Smooth muscle cell (in vitro differentiated cells): ENCODE results near the gene RETREG3. TPM values are rescaled to one million over a fixed set of nuclear protein-coding genes. Genes with fewer than 3 reads are reported as not detected.

Experiments
- DNase-seq: peaks from one replicate; lab custom pipeline; 2025; ENCODE audit not compliant: unreplicated experiment; lab: John Stamatoyannopoulos, UW
- H2AFZ ChIP-seq: fragments of 200-600 bp; sonication (generic); 2 replicates; pipeline ENCODE4 v1.6.0; 2016; ENCODE audit warnings: antibody characterized with exemption, low read depth, mild to moderate bottlenecking
- H3F3A ChIP-seq: fragments of 200-600 bp; sonication (generic); 2 replicates; pipeline ENCODE4 v1.6.0; 2017; ENCODE audit warnings: antibody characterized with exemption, low read depth
- H3K27ac ChIP-seq: fragments of 200-600 bp; sonication (generic); 2 replicates; pipeline ENCODE4 v1.5.1; 2016; ENCODE audit warnings: low read depth, mild to moderate bottlenecking
- H3K27me3 ChIP-seq: fragments of 200-600 bp; sonication (generic); 2 replicates; pipeline ENCODE4 v1.6.1; 2016; ENCODE audit warnings: low read depth, mild to moderate bottlenecking
- H3K36me3 ChIP-seq: fragments of 200-600 bp; sonication (generic); 2 replicates; pipeline ENCODE4 v1.5.1; 2016; ENCODE audit warnings: low read depth
- H3K4me1 ChIP-seq: fragments of 200-600 bp; sonication (generic); 2 replicates; pipeline ENCODE4 v1.5.1; 2016; ENCODE audit warnings: low read depth
- H3K4me2 ChIP-seq: fragments of 200-600 bp; sonication (generic); 2 replicates; pipeline ENCODE4 v1.6.0; 2016; ENCODE audit warnings: mild to moderate bottlenecking
- H3K4me3 ChIP-seq: fragments of 200-600 bp; sonication (generic); 2 replicates; pipeline ENCODE4 v1.5.1; 2016; ENCODE audit warnings: mild to moderate bottlenecking
- H3K79me2 ChIP-seq: fragments of 200-600 bp; sonication (generic); 2 replicates; pipeline ENCODE4 v1.6.0; 2016; ENCODE audit warnings: low read depth, mild to moderate bottlenecking
- H3K9ac ChIP-seq: fragments of 200-600 bp; sonication (generic); 2 replicates; pipeline ENCODE4 v1.6.0; 2016; ENCODE audit warnings: low read depth
- H3K9me3 ChIP-seq: fragments of 200-600 bp; sonication (generic); replicated peaks from 2 replicates; pipeline ENCODE4 v1.5.1; 2016; ENCODE audit warnings: low read depth
- H4K20me1 ChIP-seq: fragments of 200-600 bp; sonication (generic); 2 replicates; pipeline ENCODE4 v1.6.0; 2016; ENCODE audit warnings: low read depth
- CTCF ChIP-seq: fragments of 200-600 bp; sonication (generic); IDR thresholded peaks from 2 replicates; pipeline ENCODE4 v1.5.1; 2017; ENCODE audit warnings: borderline replicate concordance, mild to moderate bottlenecking, antibody characterized with exemption; ENCODE audit not compliant: insufficient read depth, poor library complexity, severe bottlenecking
- WGBS: methylation state at CpG from one replicate; pipeline ENCODE4 v1.1.7; 2016; ENCODE audit warnings: low lambda C conversion rate; 5-methylcytosine and 5-hydroxymethylcytosine counted together
- polyA plus RNA-seq: library from polyadenylated mRNA; unstranded; fragments of >200 nt; fragmentation: Nextera tagmentation; extraction: Ambion mirVana; gene quantifications from 2 replicates; pipeline ENCODE4 v1.2.1, GENCODE V29; 2016
- total RNA-seq: library from RNA; depleted of rRNA; stranded (reverse); fragments of >200 nt; gene quantifications from 2 replicates; pipeline ENCODE4 v1.2.3, GENCODE V29; 2014

The RETREG3 gene
- total and polyA plus RNA-seq, 2 experiments from 2014 or later: 32.6 to 40.4 TPM

DNA sequence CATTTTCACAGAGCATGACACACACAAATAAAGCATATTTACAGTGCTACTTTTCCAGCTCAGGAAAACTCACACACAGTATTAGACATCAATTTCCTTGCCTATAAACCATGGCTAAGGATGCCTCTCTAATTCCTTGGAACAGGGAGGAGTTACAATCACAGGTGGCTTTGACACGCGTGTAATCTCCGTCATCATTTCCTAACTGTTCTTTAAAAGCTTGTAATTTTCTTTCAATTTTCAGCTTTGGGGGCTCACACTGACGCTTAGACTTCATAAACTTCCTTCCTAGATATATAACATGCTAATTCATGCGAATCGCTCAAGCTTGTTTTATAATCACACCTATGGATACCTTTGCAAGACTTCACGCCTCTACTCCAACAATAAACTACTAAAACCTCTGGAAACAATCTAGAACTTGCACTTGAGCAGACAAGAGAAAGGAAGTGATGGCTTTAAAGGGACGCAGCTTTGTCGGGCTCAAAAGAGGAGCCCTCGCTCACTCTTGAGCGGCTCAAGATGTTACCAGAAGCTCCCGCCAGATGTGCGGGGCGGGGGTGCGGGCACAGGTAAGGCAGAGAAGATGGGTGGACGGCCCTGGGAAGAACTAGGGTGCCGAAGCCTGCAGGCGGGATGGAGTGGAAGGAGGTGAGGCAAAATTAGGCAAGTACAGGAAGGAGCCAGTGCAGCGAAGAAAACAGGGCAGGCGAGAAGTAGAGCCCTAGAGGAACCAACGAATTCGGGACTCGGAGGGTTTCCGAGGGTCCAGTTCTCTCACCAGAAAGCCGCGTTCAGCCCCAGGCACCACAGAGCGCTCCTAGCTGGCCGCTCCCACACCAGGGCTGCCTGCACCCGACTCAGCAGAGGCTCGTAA, 631 bp downstream of the RETREG3 start:
- Histone ChIP-seq H3K9me3 (no peaks in the 10 kb centered on the region), H3K4me1 (peaks cover 17% of the 10 kb centered on the region), H3K27ac (peak overlapping the region; percentile 66), H3K4me3 (peak overlapping the region; percentile 79), H3K36me3 (no peaks in the 10 kb centered on the region), H3K27me3 (no peaks in the 10 kb centered on the region), H3K9ac (peak overlapping the region; percentile 82), H3F3A (no peaks in the 10 kb centered on the region), H4K20me1 (peaks cover 49% of the 10 kb centered on the region), H2AFZ (peak overlapping the region; percentile 92), H3K4me2 (peak overlapping the region; percentile 94), H3K79me2 (peaks cover 66% of the 10 kb centered on the region)
- TF ChIP-seq CTCF: no peak
- no peak for DNase-seq
- WGBS: 2% methylated on average over 30 of the region's 30 CpGs

DNA sequence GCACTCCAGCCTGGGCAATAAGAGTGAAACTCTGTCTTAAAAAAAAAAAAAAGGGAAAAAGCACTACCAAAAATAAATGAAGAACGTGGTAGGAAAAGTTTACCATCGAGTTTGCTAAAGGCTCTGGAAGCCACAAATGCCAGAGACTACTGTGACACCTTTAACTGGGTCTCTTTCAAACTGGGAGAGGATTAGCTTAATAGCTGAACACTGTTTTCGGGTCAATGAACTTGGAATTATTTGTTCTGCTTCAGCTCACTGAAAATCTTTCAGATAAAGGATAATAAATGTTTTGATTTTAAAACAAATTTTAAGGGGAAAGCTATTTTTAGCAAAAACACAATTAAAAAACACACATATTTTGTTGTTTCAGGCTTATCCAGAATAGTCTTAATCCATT, 1.4 kb downstream of the RETREG3 start:
- Histone ChIP-seq H3F3A (no peaks in the 10 kb centered on the region), H3K4me1 (peaks cover 17% of the 10 kb centered on the region), H3K27ac (no peak overlapping the region), H2AFZ (no peak overlapping the region), H4K20me1 (peaks cover 57% of the 10 kb centered on the region), H3K9ac (peak overlapping the region; percentile 82), H3K36me3 (no peaks in the 10 kb centered on the region), H3K4me3 (peak overlapping the region; percentile 79), H3K79me2 (peaks cover 73% of the 10 kb centered on the region), H3K27me3 (no peaks in the 10 kb centered on the region), H3K9me3 (no peaks in the 10 kb centered on the region), H3K4me2 (peak overlapping the region; percentile 94)
- 81% methylated on average over 3 of the region's 3 CpGs for WGBS
- no peak for TF ChIP-seq CTCF
- no peak for DNase-seq

DNA sequence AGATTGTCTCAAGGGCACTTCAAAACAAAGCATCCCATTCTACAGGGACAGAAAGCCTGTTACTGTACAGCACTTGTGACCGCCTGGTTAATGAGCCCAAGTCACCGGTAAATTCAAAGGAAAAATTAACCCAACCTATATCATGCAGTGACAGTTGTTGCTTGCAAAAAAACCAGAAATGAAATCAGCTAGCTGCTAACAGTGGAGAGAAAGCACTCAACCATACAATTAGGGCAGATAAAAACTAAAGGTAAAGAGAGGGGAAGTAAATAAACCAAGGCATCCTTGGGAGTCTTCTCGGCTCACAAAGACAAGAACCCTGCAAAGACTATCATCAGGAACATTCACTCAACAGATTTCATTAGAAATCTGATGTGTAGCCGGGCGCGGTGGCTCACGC, 5.9 kb downstream of the RETREG3 start:
- Histone ChIP-seq H3K9me3 (no peaks in the 10 kb centered on the region), H3F3A (no peaks in the 10 kb centered on the region), H3K4me1 (peaks cover 11% of the 10 kb centered on the region), H3K27me3 (no peaks in the 10 kb centered on the region), H3K9ac (no peak overlapping the region), H3K4me2 (no peak overlapping the region), H3K36me3 (no peaks in the 10 kb centered on the region), H3K79me2 (peaks cover 98% of the 10 kb centered on the region), H4K20me1 (peaks cover 96% of the 10 kb centered on the region), H2AFZ (no peak overlapping the region), H3K27ac (no peak overlapping the region), H3K4me3 (no peak overlapping the region)
- DNase-seq: no peak
- 92% methylated on average over 7 of the region's 7 CpGs for WGBS
- no peak for TF ChIP-seq CTCF
